RWPE1 (cell line): Measurements from ENCODE around the gene LIPE.
A peak's percentile ranks its signal among the peaks of the same experiment; 100 is the strongest.

ENCODE experiments used
- CTCF ChIA-PET: fragments of 350-600 bp; sonication (Branson Sonifier 250); formaldehyde crosslinking; extraction: SDS; loops from one replicate; lab custom pipeline; 2021; lab: Yijun Ruan, JAX
- POLR2A ChIA-PET: fragments of 400-600 bp; formaldehyde crosslinking; extraction: SDS; loops from one replicate; lab custom pipeline; 2020; ENCODE audit warnings: antibody characterized with exemption; ENCODE audit not compliant: low non-redundant PET; lab: Yijun Ruan, JAX
- DNase-seq: peaks from one replicate; pipeline ENCODE4 v3.0.0; 2012; ENCODE audit warnings: low spot score
- H3K27ac ChIP-seq: fragments of 450-650 bp; 2 replicates; pipeline ENCODE4 v1.5.1; 2017
- CTCF ChIP-seq: fragments of 450-650 bp; conservative IDR thresholded peaks from 2 replicates; pipeline ENCODE4 v1.5.1; 2017; ENCODE audit warnings: low read depth, mild to moderate bottlenecking

LIPE gene

GRCh38 chr19:42469311-42470235 is 42.4 kb upstream of the LIPE start:
- DNase-seq, result no peak
- ChIA-PET CTCF (interaction anchor here (0.6 to 0.7 kb wide), 5 partner anchors 17 to 674 kb away, joined by 3 to 5 read pairs (median 4); no protein-coding TSS in a partner anchor), POLR2A (interaction anchor here (0.6 kb wide), 1 partner anchor 49 kb away, joined by 3 read pairs; no protein-coding TSS in a partner anchor)

GRCh38 chr19:42468273-42468796 is 41.1 kb upstream of the LIPE start:
- ChIA-PET POLR2A (no interaction called here), CTCF (no interaction called here)

More at GRCh38 chr19:42469311-42470235, 42.4 kb upstream of the LIPE start:
- H3K27ac ChIP-seq, result no peak overlapping the region
- no peak for TF ChIP-seq CTCF

GRCh38 chr19:42467183-42467760 is 40.1 kb upstream of the LIPE start:
- CTCF ChIA-PET, result interaction anchor here (0.7 to 1.1 kb wide), 3 partner anchors 17 to 28 kb away, joined by 3 read pairs; no protein-coding TSS in a partner anchor
- no peak overlapping the region for H3K27ac ChIP-seq
- DNase-seq, result no peak
- no peak for TF ChIP-seq CTCF
- POLR2A ChIA-PET, result no interaction called here

More at GRCh38 chr19:42468273-42468796, 41.1 kb upstream of the LIPE start:
- H3K27ac ChIP-seq, result peak overlapping the region; percentile 17; the same call in 1 of the 2 replicates
- DNase-seq, result peak; percentile 72
- no peak for TF ChIP-seq CTCF

- CTCF ChIA-PET, result interaction anchor here (0.7 to 1.1 kb wide), 3 partner anchors 16 to 28 kb away, joined by 3 read pairs; no protein-coding TSS in a partner anchor
Observed at GRCh38 chr19:42466521-42467182, 39.5 kb upstream of the LIPE start.

GRCh38 chr19:42465827-42466280 is 38.7 kb upstream of the LIPE start:
- H3K27ac ChIP-seq, result no peak overlapping the region
- ChIA-PET POLR2A (no interaction called here), CTCF (interaction anchor here (1.0 to 1.1 kb wide), 2 partner anchors 26 to 27 kb away, joined by 3 read pairs; no protein-coding TSS in a partner anchor)
- no peak for TF ChIP-seq CTCF
- DNase-seq, result no peak

More at GRCh38 chr19:42466521-42467182, 39.5 kb upstream of the LIPE start:
- no peak overlapping the region for H3K27ac ChIP-seq
- TF ChIP-seq CTCF, result no peak
- POLR2A ChIA-PET, result no interaction called here
- no peak for DNase-seq
